Measurements from ENCODE around the gene CMSS1.

Gene CMSS1

GRCh38 chr3:100155128-100155527 is 337.5 kb downstream of the CMSS1 start:
- no peak for DNase-seq

- DNase-seq: no peak
These were observed 337.9 kb downstream of the CMSS1 start for GRCh38 chr3:100155590-100155989.

GRCh38 chr3:100157685-100158084 is 340.0 kb downstream of the CMSS1 start:
- no peak for DNase-seq

- no peak for DNase-seq
These were observed 341.3 kb downstream of the CMSS1 start for GRCh38 chr3:100158918-100159330.

GRCh38 chr3:100159331-100160153 is 341.9 kb downstream of the CMSS1 start:
- DNase-seq: no peak

GRCh38 chr3:100160521-100160920 is 342.9 kb downstream of the CMSS1 start:
- DNase-seq: no peak

GRCh38 chr3:100163787-100164186 is 346.1 kb downstream of the CMSS1 start:
- no peak for DNase-seq

- no peak for DNase-seq
These were observed 347.1 kb downstream of the CMSS1 start for GRCh38 chr3:100164743-100165142.

GRCh38 chr3:100165926-100166550 is 348.4 kb downstream of the CMSS1 start:
- DNase-seq: no peak

- DNase-seq: peak in 1 of 3 experiments; percentile 25
These were observed 351.7 kb downstream of the CMSS1 start for GRCh38 chr3:100169201-100169920.

GRCh38 chr3:100170486-100170885 is 352.8 kb downstream of the CMSS1 start:
- DNase-seq: no peak

GRCh38 chr3:100171211-100171914 is 353.7 kb downstream of the CMSS1 start:
- no peak for DNase-seq

- no peak for DNase-seq
These were observed 356.3 kb downstream of the CMSS1 start for GRCh38 chr3:100173961-100174360.

GRCh38 chr3:100175637-100176280 is 358.1 kb downstream of the CMSS1 start:
- DNase-seq: peak in 1 of 3 experiments; percentile 9

GRCh38 chr3:100179692-100180349 is 362.2 kb downstream of the CMSS1 start:
- DNase-seq: no peak

- DNase-seq: no peak
These were observed 366.0 kb downstream of the CMSS1 start for GRCh38 chr3:100183608-100184125.

GRCh38 chr3:100184948-100185570 is 367.4 kb downstream of the CMSS1 start:
- DNase-seq: no peak

GRCh38 chr3:100185847-100186246 is 368.2 kb downstream of the CMSS1 start:
- DNase-seq: no peak

- no peak for DNase-seq
These were observed 371.8 kb downstream of the CMSS1 start for GRCh38 chr3:100189444-100189964.

- no peak for DNase-seq
These were observed 377.7 kb downstream of the CMSS1 start for GRCh38 chr3:100195375-100195774.

- DNase-seq: no peak
These were observed 380.2 kb downstream of the CMSS1 start for GRCh38 chr3:100197876-100198275.

Data from NCI-H1417 (cell line).